HEK293 (cell line): ENCODE data around the gene KCNF1.

Experiments
- GFI1B ChIP-seq: fragments of 450-650 bp; formaldehyde crosslinking; IDR thresholded peaks from 2 replicates; pipeline ENCODE4 v1.5.1; 2016; ENCODE audit warnings: missing biosample characterization, missing genetic modification characterization
- HOXA7 ChIP-seq: sonication (generic); formaldehyde crosslinking; IDR thresholded peaks from 2 replicates; pipeline ENCODE4 v1.8.1; 2022; ENCODE audit warnings: missing genetic modification reagents, borderline replicate concordance
- KLF1 ChIP-seq: fragments of 450-650 bp; formaldehyde crosslinking; IDR thresholded peaks from 2 replicates; pipeline ENCODE4 v1.5.1; 2016; ENCODE audit warnings: missing biosample characterization, missing genetic modification characterization
- OSR2 ChIP-seq: fragments of 450-650 bp; formaldehyde crosslinking; IDR thresholded peaks from 2 replicates; pipeline ENCODE4 v1.5.1; 2016; ENCODE audit warnings: missing biosample characterization, missing genetic modification characterization
- PATZ1 ChIP-seq: fragments of 450-650 bp; formaldehyde crosslinking; IDR thresholded peaks from 2 replicates; pipeline ENCODE4 v1.5.1; 2016; ENCODE audit warnings: missing biosample characterization, missing genetic modification characterization
- PRDM2 ChIP-seq: fragments of 450-650 bp; formaldehyde crosslinking; IDR thresholded peaks from 2 replicates; pipeline ENCODE4 v1.5.1; 2016; ENCODE audit warnings: missing biosample characterization, missing genetic modification characterization, borderline replicate concordance
- TCF7L2 ChIP-seq: IDR thresholded peaks from 2 replicates; pipeline ENCODE4 v1.6.1; 2011; ENCODE audit warnings: low read depth, mild to moderate bottlenecking, inconsistent platforms, low read length, moderate library complexity, borderline replicate concordance
- ZBTB26 ChIP-seq: fragments of 450-650 bp; formaldehyde crosslinking; optimal IDR thresholded peaks from 2 replicates; pipeline ENCODE3; 2016; ENCODE audit warnings: missing biosample characterization, mild to moderate bottlenecking, missing genetic modification characterization
- ZBTB7A ChIP-seq: fragments of 450-650 bp; formaldehyde crosslinking; IDR thresholded peaks from 2 replicates; pipeline ENCODE4 v1.5.1; 2016; ENCODE audit warnings: low read depth, missing biosample characterization, missing genetic modification characterization
- ZFP3 ChIP-seq: fragments of 450-650 bp; formaldehyde crosslinking; IDR thresholded peaks from 2 replicates; pipeline ENCODE4 v1.5.1; 2016; ENCODE audit warnings: low read depth, missing biosample characterization, missing genetic modification characterization
- ZNF169 ChIP-seq: fragments of 450-650 bp; formaldehyde crosslinking; IDR thresholded peaks from 2 replicates; pipeline ENCODE4 v1.5.1; 2016; ENCODE audit warnings: missing biosample characterization, missing genetic modification characterization
- ZNF239 ChIP-seq: fragments of 450-650 bp; formaldehyde crosslinking; IDR thresholded peaks from 2 replicates; pipeline ENCODE4 v1.5.1; 2016; ENCODE audit warnings: missing biosample characterization, missing genetic modification characterization
- ZNF324 ChIP-seq: fragments of 450-650 bp; formaldehyde crosslinking; IDR thresholded peaks from 2 replicates; pipeline ENCODE4 v1.5.1; 2016; ENCODE audit warnings: missing biosample characterization, missing genetic modification characterization
- ZNF350 ChIP-seq: fragments of 450-650 bp; formaldehyde crosslinking; IDR thresholded peaks from 2 replicates; pipeline ENCODE4 v1.5.0; 2017; ENCODE audit warnings: missing biosample characterization, mild to moderate bottlenecking, missing genetic modification characterization
- ZNF433 ChIP-seq: fragments of 450-650 bp; formaldehyde crosslinking; IDR thresholded peaks from 2 replicates; pipeline ENCODE4 v1.5.1; 2016; ENCODE audit warnings: missing biosample characterization, missing genetic modification characterization, low read depth
- ZNF561 ChIP-seq: fragments of 450-650 bp; IDR thresholded peaks from 2 replicates; pipeline ENCODE4 v1.5.1; 2018; ENCODE audit warnings: missing biosample characterization, missing genetic modification characterization, borderline replicate concordance
- ZNF623 ChIP-seq: fragments of 450-650 bp; formaldehyde crosslinking; IDR thresholded peaks from 2 replicates; pipeline ENCODE4 v1.5.1; 2016; ENCODE audit warnings: missing biosample characterization, missing genetic modification characterization
- ZNF624 ChIP-seq: fragments of 450-650 bp; formaldehyde crosslinking; IDR thresholded peaks from 2 replicates; pipeline ENCODE4 v1.5.1; 2017; ENCODE audit warnings: missing biosample characterization, missing genetic modification characterization
- ZNF747 ChIP-seq: fragments of 450-650 bp; formaldehyde crosslinking; IDR thresholded peaks from 2 replicates; pipeline ENCODE4 v1.5.1; 2016; ENCODE audit warnings: missing biosample characterization, missing genetic modification characterization
- ZNF843 ChIP-seq: fragments of 450-650 bp; formaldehyde crosslinking; IDR thresholded peaks from 2 replicates; pipeline ENCODE4 v1.5.1; 2016; ENCODE audit warnings: missing biosample characterization, missing genetic modification characterization
- TF ChIP-seq, protein P1 (sequence below): fragments of 450-650 bp; formaldehyde crosslinking; IDR thresholded peaks from 2 replicates; pipeline ENCODE4 v1.5.1; 2016; ENCODE audit warnings: missing biosample characterization, missing genetic modification characterization
- TF ChIP-seq, protein P2 (sequence below): fragments of 450-650 bp; formaldehyde crosslinking; IDR thresholded peaks from 2 replicates; pipeline ENCODE4 v1.5.1; 2016; ENCODE audit warnings: missing biosample characterization, missing genetic modification characterization

Gene KCNF1

GRCh38 chr2:10935953-10936942, 24.5 kb downstream of the KCNF1 start (continued):
- no peak for TF ChIP-seq ZFP3 (tag by site-specific recombination)
- no peak for TF ChIP-seq ZNF324 (tag by site-specific recombination)
- no peak for TF ChIP-seq ZNF747 (tag by site-specific recombination)
- peak; percentile 74 for TF ChIP-seq OSR2 (tag by site-specific recombination)
- TF ChIP-seq ZNF843 (tag by site-specific recombination) = no peak
- TF ChIP-seq ZBTB7A (tag by site-specific recombination) = no peak
- TF ChIP-seq HOXA7 (CRISPR knock-in tag) = no peak
- TF ChIP-seq PRDM2 (tag by site-specific recombination) = no peak
- no peak for TF ChIP-seq TCF7L2
- no peak for TF ChIP-seq KLF1 (tag by site-specific recombination)
- TF ChIP-seq, protein P1, sequence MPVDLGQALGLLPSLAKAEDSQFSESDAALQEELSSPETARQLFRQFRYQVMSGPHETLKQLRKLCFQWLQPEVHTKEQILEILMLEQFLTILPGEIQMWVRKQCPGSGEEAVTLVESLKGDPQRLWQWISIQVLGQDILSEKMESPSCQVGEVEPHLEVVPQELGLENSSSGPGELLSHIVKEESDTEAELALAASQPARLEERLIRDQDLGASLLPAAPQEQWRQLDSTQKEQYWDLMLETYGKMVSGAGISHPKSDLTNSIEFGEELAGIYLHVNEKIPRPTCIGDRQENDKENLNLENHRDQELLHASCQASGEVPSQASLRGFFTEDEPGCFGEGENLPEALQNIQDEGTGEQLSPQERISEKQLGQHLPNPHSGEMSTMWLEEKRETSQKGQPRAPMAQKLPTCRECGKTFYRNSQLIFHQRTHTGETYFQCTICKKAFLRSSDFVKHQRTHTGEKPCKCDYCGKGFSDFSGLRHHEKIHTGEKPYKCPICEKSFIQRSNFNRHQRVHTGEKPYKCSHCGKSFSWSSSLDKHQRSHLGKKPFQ (tag by site-specific recombination) = no peak
- TF ChIP-seq ZNF169 (tag by site-specific recombination) = peak; percentile 53; the same call in 1 of the 2 replicates
- TF ChIP-seq GFI1B = no peak
- TF ChIP-seq ZNF433 (tag by site-specific recombination) = no peak
- TF ChIP-seq ZNF561 (tag by site-specific recombination) = no peak
- TF ChIP-seq ZNF239 (tag by site-specific recombination) = no peak
- no peak for TF ChIP-seq ZNF623 (tag by site-specific recombination)
- no peak for TF ChIP-seq PATZ1
- TF ChIP-seq, protein P2, sequence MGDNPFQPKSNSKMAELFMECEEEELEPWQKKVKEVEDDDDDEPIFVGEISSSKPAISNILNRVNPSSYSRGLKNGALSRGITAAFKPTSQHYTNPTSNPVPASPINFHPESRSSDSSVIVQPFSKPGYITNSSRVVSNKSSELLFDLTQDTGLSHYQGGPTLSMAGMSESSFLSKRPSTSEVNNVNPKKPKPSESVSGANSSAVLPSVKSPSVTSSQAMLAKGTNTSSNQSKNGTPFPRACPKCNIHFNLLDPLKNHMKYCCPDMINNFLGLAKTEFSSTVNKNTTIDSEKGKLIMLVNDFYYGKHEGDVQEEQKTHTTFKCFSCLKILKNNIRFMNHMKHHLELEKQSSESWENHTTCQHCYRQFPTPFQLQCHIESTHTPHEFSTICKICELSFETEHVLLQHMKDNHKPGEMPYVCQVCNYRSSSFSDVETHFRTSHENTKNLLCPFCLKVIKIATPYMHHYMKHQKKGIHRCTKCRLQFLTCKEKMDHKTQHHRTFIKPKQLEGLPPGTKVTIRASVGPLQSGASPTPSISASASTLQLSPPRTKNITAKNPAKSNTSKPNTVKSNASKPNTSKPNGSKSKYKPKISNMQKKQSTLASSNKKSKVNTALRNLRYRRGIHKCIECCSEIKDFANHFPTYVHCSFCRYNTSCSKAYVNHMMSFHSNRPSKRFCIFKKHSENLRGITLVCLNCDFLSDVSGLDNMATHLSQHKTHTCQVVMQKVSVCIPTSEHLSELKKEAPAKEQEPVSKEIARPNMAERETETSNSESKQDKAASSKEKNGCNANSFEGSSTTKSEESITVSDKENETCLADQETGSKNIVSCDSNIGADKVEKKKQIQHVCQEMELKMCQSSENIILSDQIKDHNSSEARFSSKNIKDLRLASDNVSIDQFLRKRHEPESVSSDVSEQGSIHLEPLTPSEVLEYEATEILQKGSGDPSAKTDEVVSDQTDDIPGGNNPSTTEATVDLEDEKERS (tag by site-specific recombination) = no peak
- TF ChIP-seq ZNF350 (tag by site-specific recombination) = no peak
- no peak for TF ChIP-seq ZNF624 (tag by site-specific recombination)
- no peak for TF ChIP-seq ZBTB26 (tag by site-specific recombination)
